Keratinocyte (primary cell): ENCODE data around the gene HDAC5.

Source experiments
- CTCF ChIP-seq, 3 experiments: IDR thresholded peaks in 1 of 3; conservative IDR thresholded peaks in 1 of 3; optimal IDR thresholded peaks in 1 of 3; 2 replicates in 2 of 3; 3 replicates in 1 of 3; pipeline versions ENCODE3 to v1.5.1; 2011; ENCODE audit warnings: low read length in 3 of 3, mild to moderate bottlenecking in 3 of 3, moderate library complexity in 2 of 3, control low read depth in 1 of 3, inconsistent platforms in 1 of 3; ENCODE audit not compliant: insufficient read depth in 2 of 3; ENCODE audit errors: extremely low read depth in 1 of 3
- EZH2 ChIP-seq: IDR thresholded peaks from one replicate; pipeline ENCODE4 v1.6.1; 2012; ENCODE audit warnings: inconsistent platforms, mild to moderate bottlenecking, low read length, moderate library complexity

GRCh38 chr17:44075598-44076293, 47.7 kb downstream of the HDAC5 start:
- no peak for TF ChIP-seq CTCF (optimal IDR thresholded peaks at IDR 0.05 in 1 of 3, IDR thresholded peaks at IDR 0.05 in 1 of 3, conservative IDR thresholded peaks at IDR 0.05 in 1 of 3; ENCODE audit: extremely low read depth in 1 of 3, insufficient read depth in 2 of 3, low read length in 3 of 3)
- TF ChIP-seq EZH2, result no peak
